SJCRH30 (cell line): ENCODE results near the gene CLP1. TPM values are rescaled to one million over a fixed set of nuclear protein-coding genes. Genes with fewer than 3 reads are reported as not detected.
A peak's percentile ranks its signal among the peaks of the same experiment; 100 is the strongest.
"Not testable (repeated sequence)": the region's sequence is repeated elsewhere in the genome, so short reads cannot be mapped to it uniquely, and the experiment has no call there.

Experiments
- DNase-seq, 2 experiments: peaks; one replicate each; pipeline ENCODE4 v3.0.0-alpha.2; 2015 to 2020
- H3K27ac ChIP-seq: fragments of 250-450 bp; sonication (Bioruptor Pico); 2 replicates; pipeline ENCODE4 v1.5.1; 2020; ENCODE audit warnings: mild to moderate bottlenecking, moderate library complexity
- H3K27me3 ChIP-seq: fragments of 250-450 bp; sonication (Bioruptor Pico); 2 replicates; pipeline ENCODE4 v1.5.1; 2020; ENCODE audit warnings: mild to moderate bottlenecking, moderate library complexity
- H3K36me3 ChIP-seq: fragments of 250-450 bp; sonication (Bioruptor Pico); 2 replicates; pipeline ENCODE4 v1.5.1; 2020; ENCODE audit warnings: mild to moderate bottlenecking, moderate library complexity
- H3K4me1 ChIP-seq: fragments of 250-450 bp; sonication (Bioruptor Pico); 2 replicates; pipeline ENCODE4 v1.5.1; 2020; ENCODE audit warnings: mild to moderate bottlenecking, moderate library complexity
- H3K4me3 ChIP-seq: fragments of 250-450 bp; sonication (Bioruptor Pico); 2 replicates; pipeline ENCODE4 v1.5.1; 2020; ENCODE audit warnings: mild to moderate bottlenecking, moderate library complexity
- H3K9me3 ChIP-seq: fragments of 250-450 bp; sonication (Bioruptor Pico); replicated peaks from 2 replicates; pipeline ENCODE4 v1.5.1; 2020; ENCODE audit warnings: mild to moderate bottlenecking, moderate library complexity
- total RNA-seq: library from RNA; depleted of rRNA; stranded (reverse); fragments of >200 nt; shearing (Covaris generic); gene quantifications from 2 replicates; pipeline ENCODE4 v1.2.3, GENCODE V29; 2014

Gene CLP1
- total RNA-seq, 1 experiment from 2014 or later: 26.5 TPM

- Histone ChIP-seq H3K36me3 (peaks cover 9% of the 10 kb centered on the region), H3K27me3 (no peaks in the 10 kb centered on the region), H3K27ac (peak within 1 kb of the TSS; percentile 99), H3K4me1 (peaks cover 5% of the 10 kb centered on the region; the same call in 1 of the 2 replicates), H3K9me3 (no peaks in the 10 kb centered on the region), H3K4me3 (peak within 1 kb of the TSS; percentile 80)
- DNase-seq: peak; percentile 98 to 99
Measured at GRCh38 chr11:57667736-57668433, 10.3 kb downstream of the CLP1 start, which contains the start of gene ZDHHC5. TSS of gene ZDHHC5 (plus strand) at chr11:57668114. CDS start at chr11:57673091, 4,977 bp downstream.

GRCh38 chr11:57668434-57668782 is 10.8 kb downstream of the CLP1 start:
- Histone ChIP-seq H3K27me3 (no peaks in the 10 kb centered on the region), H3K4me1 (peaks cover 5% of the 10 kb centered on the region; the same call in 1 of the 2 replicates), H3K27ac (peak overlapping the region; percentile 99), H3K4me3 (peak overlapping the region; percentile 80), H3K36me3 (peaks cover 14% of the 10 kb centered on the region), H3K9me3 (no peaks in the 10 kb centered on the region)
- no peak for DNase-seq

GRCh38 chr11:57674251-57674650 is 16.7 kb downstream of the CLP1 start:
- Histone ChIP-seq H3K9me3 (no peaks in the 10 kb centered on the region), H3K27me3 (no peaks in the 10 kb centered on the region), H3K27ac (no peak overlapping the region), H3K36me3 (peaks cover 44% of the 10 kb centered on the region), H3K4me1 (peaks cover 2% of the 10 kb centered on the region; the same call in 1 of the 2 replicates), H3K4me3 (no peak overlapping the region)
- DNase-seq: no peak

- H3K36me3 ChIP-seq: peaks cover 47% of the 10 kb centered on the region
- DNase-seq: no peak
- H3K27me3 ChIP-seq: no peaks in the 10 kb centered on the region
- H3K4me3 ChIP-seq: no peak overlapping the region
- H3K9me3 ChIP-seq: no peaks in the 10 kb centered on the region
- no peaks in the 10 kb centered on the region for H3K4me1 ChIP-seq
- no peak overlapping the region for H3K27ac ChIP-seq
Measured at GRCh38 chr11:57675176-57675941, 17.8 kb downstream of the CLP1 start.

- Histone ChIP-seq H3K4me3 (no peak overlapping the region), H3K36me3 (peaks cover 51% of the 10 kb centered on the region)
Measured at GRCh38 chr11:57679396-57679795, 21.8 kb downstream of the CLP1 start.

DNA sequence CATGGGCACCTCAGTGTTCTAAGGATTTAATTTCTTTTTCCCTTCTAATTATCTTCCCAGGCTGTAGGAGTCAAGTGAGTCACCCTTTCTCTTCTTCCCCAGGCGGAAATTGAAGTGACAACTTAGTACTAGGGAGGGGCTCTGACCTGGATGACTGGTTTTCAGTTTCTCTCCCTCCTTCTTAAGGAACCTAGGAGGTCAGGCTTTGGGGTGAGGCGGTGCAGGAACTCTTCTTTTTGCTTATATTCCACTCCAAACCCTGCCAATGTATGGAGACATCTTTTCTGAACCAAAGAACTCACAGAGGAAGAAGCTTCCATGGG is 23.0 kb downstream of the CLP1 start:
- Histone ChIP-seq H3K27me3 (no peaks in the 10 kb centered on the region), H3K4me1 (no peaks in the 10 kb centered on the region), H3K36me3 (peaks cover 55% of the 10 kb centered on the region), H3K4me3 (no peak overlapping the region), H3K27ac (no peak overlapping the region), H3K9me3 (no peaks in the 10 kb centered on the region)
- DNase-seq: no peak

More at GRCh38 chr11:57679396-57679795, 21.8 kb downstream of the CLP1 start:
- DNase-seq: no peak
- no peaks in the 10 kb centered on the region for H3K27me3 ChIP-seq
- no peaks in the 10 kb centered on the region for H3K9me3 ChIP-seq
- no peaks in the 10 kb centered on the region for H3K4me1 ChIP-seq
- no peak overlapping the region for H3K27ac ChIP-seq

DNA sequence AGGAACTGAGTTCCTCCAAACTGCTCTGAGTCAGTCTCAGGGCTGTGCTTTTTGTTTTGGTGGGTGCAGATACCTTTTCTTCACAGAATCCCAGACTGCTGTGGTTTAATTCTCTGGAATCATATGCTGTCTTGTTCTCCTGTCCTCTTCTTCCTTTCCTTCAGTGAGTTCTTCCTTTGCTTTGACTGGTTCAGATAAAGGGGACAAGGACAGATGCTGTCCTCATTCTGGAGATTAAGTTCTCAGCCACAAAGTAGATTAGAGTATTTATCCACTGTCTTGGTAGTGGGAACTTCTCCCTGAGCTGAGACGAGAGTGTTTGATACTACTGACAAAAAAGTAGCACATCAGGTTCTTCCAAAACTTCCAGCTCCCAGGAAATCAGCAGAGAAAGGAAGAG is 23.6 kb downstream of the CLP1 start:
- no peak for DNase-seq
- Histone ChIP-seq H3K4me1 (no peaks in the 10 kb centered on the region), H3K27me3 (no peaks in the 10 kb centered on the region), H3K36me3 (peaks cover 50% of the 10 kb centered on the region), H3K4me3 (no peak overlapping the region), H3K9me3 (no peaks in the 10 kb centered on the region), H3K27ac (no peak overlapping the region)

DNA sequence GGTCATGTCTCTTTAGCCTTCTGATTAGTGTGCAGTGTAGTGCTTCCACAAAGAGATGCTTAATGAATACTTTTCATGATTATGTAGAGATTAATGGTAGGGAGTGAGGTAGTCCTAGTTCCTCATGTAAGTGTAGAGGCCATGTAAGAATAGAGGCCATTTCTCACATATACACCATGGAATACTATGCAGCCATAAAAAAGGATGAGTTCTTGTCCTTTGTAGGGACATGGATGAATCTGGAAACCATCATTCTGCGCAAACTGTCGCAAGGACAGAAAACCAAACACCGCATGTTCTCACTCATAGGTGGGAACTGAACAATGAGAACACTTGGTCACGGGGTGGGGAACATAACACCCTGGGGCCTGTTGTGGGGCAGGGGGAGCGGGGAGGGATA is 32.9 kb downstream of the CLP1 start:
- H3K4me3 ChIP-seq, H3K27me3 ChIP-seq, H3K4me1 ChIP-seq, H3K9me3 ChIP-seq, H3K27ac ChIP-seq, DNase-seq: not testable (repeated sequence)
- peaks cover 79% of the 10 kb centered on the region for H3K36me3 ChIP-seq

DNA sequence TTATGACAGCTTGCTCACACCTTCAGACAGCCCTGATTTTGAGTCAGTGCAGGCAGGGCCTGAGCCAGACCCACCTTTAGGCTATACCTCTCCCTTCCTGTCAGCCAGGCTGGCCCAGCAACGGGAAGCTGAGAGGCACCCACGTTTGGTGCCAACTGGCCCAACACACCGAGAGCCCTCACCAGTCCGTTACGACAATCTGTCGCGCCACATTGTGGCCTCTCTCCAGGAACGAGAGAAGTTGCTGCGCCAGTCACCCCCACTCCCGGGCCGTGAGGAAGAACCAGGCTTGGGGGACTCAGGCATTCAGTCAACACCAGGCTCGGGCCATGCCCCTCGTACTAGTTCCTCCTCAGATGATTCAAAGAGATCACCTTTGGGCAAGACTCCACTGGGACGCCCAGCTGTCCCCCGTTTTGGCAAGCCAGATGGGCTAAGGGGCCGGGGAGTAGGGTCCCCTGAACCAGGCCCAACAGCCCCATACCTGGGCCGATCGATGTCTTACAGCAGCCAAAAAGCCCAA is 41.3 kb downstream of the CLP1 start:
- Histone ChIP-seq H3K4me1 (no peaks in the 10 kb centered on the region), H3K4me3 (no peak overlapping the region), H3K27ac (no peak overlapping the region), H3K36me3 (peaks cover 76% of the 10 kb centered on the region), H3K9me3 (no peaks in the 10 kb centered on the region), H3K27me3 (no peaks in the 10 kb centered on the region)
- DNase-seq: no peak

GRCh38 chr11:57699813-57700212 is 42.3 kb downstream of the CLP1 start:
- no peak overlapping the region for H3K27ac ChIP-seq
- no peaks in the 10 kb centered on the region for H3K4me1 ChIP-seq
- H3K9me3 ChIP-seq: no peaks in the 10 kb centered on the region
- no peak overlapping the region for H3K4me3 ChIP-seq
- no peak for DNase-seq
- peaks cover 75% of the 10 kb centered on the region for H3K36me3 ChIP-seq
- H3K27me3 ChIP-seq: no peaks in the 10 kb centered on the region

- Histone ChIP-seq H3K36me3 (peaks cover 70% of the 10 kb centered on the region), H3K27ac (no peak overlapping the region)
Measured at GRCh38 chr11:57700425-57700824, 42.9 kb downstream of the CLP1 start.

GRCh38 chr11:57703341-57703740 is 45.8 kb downstream of the CLP1 start:
- H3K36me3 ChIP-seq: peaks cover 55% of the 10 kb centered on the region
- DNase-seq: no peak
- no peaks in the 10 kb centered on the region for H3K27me3 ChIP-seq
- H3K27ac ChIP-seq: no peak overlapping the region
- no peaks in the 10 kb centered on the region for H3K9me3 ChIP-seq
- H3K4me3 ChIP-seq: no peak overlapping the region
- no peaks in the 10 kb centered on the region for H3K4me1 ChIP-seq

More at GRCh38 chr11:57700425-57700824, 42.9 kb downstream of the CLP1 start:
- Histone ChIP-seq H3K4me3 (no peak overlapping the region), H3K4me1 (no peaks in the 10 kb centered on the region), H3K9me3 (no peaks in the 10 kb centered on the region), H3K27me3 (no peaks in the 10 kb centered on the region)
- DNase-seq: no peak

GRCh38 chr11:57704932-57705331 is 47.4 kb downstream of the CLP1 start:
- Histone ChIP-seq H3K4me3 (no peak overlapping the region), H3K27me3 (no peaks in the 10 kb centered on the region), H3K36me3 (peaks cover 41% of the 10 kb centered on the region), H3K4me1 (no peaks in the 10 kb centered on the region), H3K9me3 (no peaks in the 10 kb centered on the region), H3K27ac (no peak overlapping the region)
- DNase-seq: no peak

DNA sequence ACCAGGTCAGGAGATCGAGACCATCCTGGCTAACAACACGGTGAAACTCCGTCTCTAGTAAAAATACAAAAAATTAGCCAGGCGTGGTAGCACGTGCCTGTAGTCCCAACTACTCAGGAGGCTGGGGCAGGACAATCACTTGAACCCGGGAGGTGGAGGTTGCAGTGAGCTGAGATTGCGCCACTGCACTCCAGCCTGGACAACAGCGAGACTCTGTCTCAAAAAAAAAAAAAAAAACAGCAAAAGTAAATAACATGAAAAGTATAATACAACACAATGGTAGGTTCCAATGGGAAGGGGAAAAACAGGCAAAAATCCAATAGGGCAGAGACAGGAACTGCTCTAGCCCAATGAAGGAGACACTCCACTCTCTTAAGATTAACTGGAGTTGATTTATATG is 47.9 kb downstream of the CLP1 start:
- H3K4me3 ChIP-seq, DNase-seq, H3K9me3 ChIP-seq, H3K4me1 ChIP-seq, H3K27me3 ChIP-seq, H3K27ac ChIP-seq: not testable (repeated sequence)
- peaks cover 37% of the 10 kb centered on the region for H3K36me3 ChIP-seq

DNA sequence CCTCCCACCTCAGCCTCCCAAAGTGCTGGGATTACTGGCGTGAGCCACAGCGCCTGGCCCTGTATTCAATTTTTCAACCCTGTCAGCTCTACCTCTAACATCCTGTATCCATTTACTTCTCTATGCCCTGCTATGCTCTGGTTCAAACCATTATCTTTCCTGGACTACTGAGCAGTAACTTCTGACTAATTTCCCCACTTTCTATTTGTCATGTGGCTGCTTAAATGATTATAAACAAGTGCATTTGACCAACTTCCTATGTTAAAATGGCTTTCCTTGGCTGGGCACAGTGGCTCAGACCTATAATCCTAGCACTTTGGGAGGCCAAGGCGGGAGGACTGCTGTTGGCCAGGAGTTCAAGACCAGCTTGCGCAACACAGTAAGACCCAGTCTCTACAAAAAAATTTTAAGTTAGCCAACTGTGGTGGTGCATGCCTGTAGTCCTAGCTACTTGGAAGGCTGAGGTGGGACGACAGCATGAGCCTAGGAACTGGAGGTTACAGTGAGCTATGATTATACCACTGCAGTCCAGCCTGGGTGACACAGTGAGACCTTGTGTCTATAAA is 52.3 kb downstream of the CLP1 start:
- Histone ChIP-seq H3K27me3 (no peaks in the 10 kb centered on the region), H3K4me1 (peaks cover 5% of the 10 kb centered on the region; the same call in 1 of the 2 replicates), H3K27ac (no peak overlapping the region), H3K9me3 (no peaks in the 10 kb centered on the region), H3K4me3 (no peak overlapping the region), H3K36me3 (peaks cover 13% of the 10 kb centered on the region)
- no peak for DNase-seq
